ENCODE results near the gene MRPL44.
A peak's percentile ranks its signal among the peaks of the same experiment; 100 is the strongest.
"Not testable (repeated sequence)": the region's sequence is repeated elsewhere in the genome, so short reads cannot be mapped to it uniquely, and the experiment has no call there.

The MRPL44 gene

DNA sequence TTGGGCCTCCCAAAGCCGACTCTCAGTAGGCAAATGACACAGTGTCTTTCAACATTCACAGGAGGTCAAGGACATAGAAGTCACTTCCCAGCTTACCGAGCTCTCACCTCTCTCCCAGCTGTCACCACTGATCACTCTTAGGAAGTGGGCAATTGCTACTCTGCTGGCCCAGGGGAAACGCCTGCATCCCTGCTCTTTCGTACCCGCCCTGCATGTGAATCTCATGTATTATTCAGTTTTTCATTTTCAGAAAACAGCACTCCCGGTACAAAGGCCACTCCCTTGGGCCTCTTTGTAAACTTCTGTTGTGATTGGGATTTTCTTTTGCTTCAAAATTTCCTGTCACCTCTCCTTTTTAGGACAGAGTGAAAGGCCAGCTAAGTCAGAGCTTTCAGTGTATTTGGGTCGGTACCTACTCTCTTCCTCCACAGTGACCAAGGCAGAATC lies 15.4 kb downstream of the MRPL44 start:
- DNase-seq: no peak

DNA sequence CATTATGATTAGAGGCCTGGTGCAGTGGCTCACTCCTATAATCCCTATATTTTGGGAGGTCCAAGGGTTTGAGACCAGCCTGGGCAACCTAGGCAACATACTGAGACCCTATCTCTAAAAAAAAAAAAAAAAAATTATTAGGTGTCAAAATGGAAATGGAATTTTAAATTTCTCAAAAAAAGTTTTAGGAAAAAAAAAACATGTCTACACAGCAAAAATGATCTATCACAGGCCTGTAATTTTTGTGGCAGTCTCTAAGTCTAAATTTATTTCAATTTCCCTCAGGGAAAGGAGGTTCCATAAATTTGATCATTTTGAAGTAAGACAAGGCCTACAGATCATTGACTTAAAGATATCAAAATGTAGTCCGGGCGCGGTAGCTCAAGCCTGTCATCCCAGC lies 16.3 kb downstream of the MRPL44 start:
- no peak for DNase-seq

DNA sequence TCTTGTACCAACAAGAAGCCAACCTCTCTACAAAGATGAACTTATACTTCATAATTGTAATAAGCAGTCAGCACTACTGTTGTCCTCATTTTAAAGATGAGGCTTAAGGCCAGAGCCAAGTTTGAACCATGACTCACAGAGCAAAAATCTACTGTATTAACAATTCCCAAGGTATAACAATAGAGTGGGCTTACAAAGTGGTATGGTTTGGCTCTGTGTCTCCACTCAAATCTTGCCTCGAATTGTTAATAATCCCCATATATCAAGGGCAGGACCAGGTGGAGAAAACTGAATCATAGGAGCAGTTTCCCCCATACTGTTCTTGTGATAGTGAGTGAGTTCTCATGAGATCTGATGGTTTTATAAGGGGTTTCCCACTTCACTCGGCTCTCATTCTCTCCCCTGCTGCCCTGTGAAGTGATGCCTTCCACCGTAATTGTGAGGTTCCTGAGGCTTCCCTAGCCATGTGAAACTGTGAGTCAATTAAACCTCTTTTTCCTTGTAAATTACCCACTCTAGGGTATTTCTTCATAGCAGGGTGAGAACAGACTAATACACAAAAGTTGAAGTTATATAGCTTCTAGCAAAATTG lies 19.5 kb downstream of the MRPL44 start:
- DNase-seq: no peak

DNA sequence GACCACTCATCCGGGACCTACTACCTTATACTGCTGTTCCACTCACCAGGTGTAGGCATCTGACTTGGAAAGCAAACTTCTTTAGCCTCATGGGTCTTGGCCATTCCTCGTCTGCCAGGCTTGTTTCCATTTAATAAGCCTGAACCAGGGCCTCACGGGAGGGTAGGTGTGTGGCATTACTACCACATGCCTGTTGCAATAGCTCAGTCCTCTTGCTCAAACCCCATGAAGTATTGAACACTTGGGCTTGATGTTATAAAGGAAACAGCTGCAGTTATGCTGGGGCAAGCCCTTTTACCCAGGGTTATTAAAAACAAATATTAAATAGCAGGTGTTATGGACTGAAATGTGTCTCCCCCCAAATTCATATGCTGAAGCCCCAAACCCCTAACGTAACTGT lies 21.2 kb downstream of the MRPL44 start:
- no peak for DNase-seq

DNA sequence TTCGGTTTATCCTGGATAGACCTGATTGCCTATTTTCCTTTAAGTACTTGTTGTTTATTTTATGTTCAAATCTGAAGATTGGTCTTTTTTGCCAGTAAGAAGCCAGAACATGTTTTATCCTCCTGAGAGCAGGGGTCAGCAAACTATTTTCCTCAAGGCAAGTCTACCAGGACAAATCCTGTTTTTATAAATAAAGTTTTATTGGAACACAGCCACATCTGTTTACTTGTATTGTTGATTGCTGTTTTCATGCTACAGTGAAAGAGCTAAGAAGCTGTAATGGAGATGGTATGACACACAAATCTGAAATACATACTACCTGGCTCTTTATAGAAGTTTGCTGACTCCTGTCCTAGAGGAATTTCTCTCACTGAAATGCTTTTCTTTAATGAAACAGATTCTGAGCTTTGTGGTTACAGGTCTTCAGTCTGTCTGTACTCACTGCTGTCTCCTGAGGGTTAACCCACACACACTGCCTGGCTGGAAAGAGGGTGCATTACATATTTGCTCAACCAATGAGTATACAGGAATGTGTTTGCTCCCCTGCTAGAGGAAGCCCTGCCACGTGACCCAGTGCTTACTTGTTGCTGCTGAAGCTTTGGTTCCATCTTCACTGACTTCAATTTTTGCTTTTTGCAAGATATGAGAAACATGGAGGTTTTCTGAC lies 22.6 kb downstream of the MRPL44 start:
- no peak for DNase-seq

DNA sequence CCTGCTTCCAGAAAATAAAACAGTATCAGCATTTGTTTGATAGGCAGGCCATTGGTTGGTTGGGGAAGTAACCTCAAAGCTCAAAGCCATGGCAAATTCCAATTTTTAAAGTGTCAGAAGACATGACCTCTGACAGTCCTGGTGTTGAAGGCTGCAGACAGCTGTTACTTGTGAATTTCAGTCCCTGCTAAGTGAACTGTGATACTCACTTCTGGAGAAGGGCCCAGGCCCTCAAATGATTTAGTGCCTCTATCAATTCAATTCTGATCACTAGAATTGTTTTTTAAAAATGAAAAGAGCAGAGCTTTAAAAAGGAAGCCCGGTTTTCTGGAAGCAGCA lies 23.1 kb downstream of the MRPL44 start:
- no peak for DNase-seq

DNA sequence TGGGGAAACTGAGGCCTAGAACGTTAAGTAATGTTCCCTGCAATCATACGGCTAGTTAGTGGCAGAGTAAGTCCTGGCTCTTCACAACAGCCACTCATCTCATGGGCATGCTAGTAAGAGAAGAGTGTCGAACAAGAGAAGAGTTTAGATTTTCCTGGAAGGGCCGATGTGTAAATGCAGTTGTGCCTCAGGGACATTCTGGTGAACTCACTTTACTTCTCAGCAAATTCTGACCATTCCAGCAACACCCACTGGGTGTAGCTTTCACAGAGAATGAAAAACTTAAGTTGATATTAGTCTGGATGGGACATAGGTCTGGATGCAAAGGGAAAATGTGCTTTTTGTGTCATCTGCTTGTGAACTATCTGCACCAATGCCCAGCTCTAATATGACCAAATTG lies 23.5 kb downstream of the MRPL44 start:
- no peak for DNase-seq

DNA sequence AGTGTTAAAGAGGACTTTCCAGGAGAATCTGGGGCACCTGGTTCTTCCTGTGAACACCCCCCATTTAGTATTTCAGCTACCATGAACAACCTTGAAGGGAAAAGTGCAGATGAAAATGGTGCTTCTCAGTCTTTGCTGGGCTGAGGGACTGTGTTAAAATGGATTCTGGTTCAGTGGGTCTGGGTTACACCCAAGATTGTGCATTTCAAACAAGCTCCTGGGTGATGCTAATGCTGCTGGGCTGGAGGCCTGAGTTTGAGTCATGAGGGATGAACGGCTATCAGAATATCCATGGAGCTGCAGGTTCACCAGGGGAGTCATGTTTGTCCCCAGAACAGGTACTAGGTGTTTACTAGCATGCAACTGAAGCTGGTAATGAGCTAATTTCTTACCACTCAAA lies 24.0 kb downstream of the MRPL44 start:
- no peak for DNase-seq

DNA sequence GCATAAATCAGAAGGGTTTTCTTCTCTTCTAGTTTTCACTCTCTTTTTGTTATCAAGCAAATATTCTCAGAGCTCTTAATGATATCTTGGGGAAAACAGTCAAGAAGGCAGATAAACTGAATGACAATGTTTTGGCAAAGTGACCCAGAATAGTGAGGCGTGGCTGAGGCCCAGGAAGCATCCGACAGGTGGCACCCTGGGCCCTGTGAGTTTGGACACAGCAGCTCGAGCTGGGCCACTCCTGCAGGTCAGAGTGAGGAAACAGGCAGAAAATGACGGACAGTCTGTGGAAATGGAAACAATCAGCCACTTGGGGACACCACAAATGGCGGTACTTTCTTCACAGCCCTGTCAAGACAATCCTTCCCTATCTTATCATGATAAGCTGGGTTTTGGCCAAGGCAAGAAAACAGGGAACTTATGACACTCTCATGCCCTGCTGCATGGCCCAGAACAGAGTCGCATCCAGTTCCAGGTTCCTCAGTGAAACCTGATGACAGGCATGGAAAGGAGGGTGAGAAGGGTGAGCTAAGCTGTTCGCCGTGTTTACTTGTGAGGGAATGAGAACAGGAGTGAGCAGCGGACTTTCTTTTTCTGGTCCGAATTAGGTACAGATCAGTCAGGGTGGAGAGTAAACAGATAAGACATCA lies 32.1 kb downstream of the MRPL44 start:
- peak; percentile 10 for DNase-seq

DNA sequence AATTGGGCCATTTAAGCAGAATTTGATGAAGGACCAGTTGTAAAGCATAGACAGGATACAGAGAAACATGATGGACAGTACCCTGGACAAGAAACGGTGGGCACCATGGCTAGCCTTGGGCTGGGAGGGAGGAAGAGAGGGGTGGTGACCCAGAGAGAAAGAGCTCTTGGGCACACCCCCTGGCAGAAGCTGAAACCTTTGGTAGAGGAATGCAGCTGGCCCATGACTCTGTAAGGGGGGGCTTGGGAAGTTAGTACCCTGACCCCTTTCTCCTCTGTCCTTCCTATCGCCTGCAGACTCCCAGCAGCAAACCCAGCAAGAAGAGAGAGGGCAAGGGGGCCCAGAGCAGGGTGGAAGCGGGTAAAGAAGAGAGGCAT lies 32.6 kb downstream of the MRPL44 start:
- no peak for DNase-seq

DNA sequence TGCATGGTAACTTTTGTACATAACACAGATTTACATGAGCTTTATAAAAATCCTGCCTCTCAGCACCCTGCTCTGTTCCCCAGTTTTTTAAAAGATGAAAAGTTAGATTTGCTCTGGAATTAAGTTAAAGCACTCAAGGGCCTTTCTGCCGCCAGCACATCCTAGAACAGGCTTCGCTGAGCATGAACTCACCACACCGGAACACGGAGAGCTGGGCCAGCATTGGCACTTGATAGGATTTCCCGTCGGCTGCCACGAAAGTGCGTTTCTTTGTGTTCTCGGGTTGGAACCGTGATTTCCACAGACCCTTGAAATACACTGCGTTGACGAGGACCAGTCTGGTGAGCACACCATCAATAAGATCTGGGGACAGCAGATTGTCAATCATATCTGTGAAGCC lies 34.3 kb downstream of the MRPL44 start:
- DNase-seq: no peak

DNA sequence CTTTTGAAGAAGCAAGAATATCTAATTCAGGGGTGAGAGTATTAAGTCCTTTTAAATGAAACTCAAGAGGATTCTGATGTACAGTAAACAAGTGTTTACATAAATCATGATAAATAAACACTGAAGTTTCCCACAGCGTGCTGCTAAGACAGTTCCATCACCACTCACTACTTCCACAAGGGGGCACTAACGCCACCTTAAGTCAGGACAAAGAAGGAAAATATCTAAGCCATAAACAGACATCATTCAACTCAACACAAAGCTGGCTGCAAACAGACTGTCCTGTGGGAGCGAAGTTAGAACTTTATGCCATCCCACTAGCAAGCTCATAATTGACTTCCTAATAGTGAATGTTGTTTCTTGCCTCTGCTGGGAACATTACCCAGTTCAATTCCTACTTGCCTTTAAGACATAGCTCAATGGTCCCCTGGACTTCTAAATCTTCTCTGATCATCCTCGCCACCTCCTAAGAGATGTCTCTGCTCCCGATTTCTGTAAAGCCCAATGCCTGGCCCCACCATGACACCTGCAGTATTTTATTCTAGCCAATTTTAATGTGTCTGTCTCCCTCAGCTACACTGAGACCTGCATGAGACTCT lies 36.5 kb downstream of the MRPL44 start:
- DNase-seq: peak; percentile 85

DNA sequence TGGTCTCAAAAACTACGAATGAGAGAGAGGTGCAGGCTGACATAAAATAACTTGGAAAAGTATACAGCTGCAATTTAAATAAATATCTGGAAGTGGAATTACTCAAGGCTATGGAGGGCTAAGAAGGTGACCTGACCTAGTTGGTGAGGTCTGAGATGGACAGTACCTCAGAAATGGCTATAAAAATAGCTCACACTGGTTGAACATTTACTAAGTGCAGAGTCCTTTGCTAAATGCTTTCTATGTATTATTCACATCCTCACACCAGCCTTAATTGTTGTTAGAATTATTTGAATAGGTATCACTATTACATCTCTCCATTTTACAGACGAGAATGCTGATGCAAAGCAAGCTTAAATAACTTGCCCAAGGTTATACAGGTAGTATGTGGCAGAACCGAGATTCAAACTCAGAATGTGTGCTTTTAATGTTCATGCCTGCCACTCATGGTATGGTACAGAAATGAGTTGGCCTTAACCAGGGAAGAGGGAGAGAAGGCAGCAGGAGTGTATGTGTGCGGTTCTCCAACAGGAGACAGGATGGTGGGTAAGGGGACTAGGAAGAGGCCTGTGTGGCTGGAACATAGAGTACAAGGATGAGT lies 37.4 kb downstream of the MRPL44 start:
- no peak for DNase-seq

DNA sequence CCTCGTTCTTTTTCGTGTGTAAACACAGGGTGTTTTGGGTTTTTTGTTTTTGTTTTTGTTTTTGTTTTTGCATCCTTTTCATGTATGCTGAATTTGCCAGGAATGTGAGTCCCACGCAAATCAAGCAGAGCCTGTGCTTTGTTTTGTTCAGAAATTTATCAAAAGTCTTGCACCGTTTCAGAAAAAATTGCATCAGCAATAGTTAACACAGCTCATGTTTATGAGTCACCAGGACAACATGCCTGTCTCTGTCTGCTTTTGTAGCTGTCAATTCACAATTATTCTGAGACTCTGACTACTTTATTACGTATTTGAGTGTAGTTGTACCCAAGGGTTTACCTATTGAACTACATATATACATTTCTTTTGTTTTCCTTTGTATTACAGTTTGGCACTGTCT lies 38.3 kb downstream of the MRPL44 start:
- DNase-seq: peak; percentile 83

DNA sequence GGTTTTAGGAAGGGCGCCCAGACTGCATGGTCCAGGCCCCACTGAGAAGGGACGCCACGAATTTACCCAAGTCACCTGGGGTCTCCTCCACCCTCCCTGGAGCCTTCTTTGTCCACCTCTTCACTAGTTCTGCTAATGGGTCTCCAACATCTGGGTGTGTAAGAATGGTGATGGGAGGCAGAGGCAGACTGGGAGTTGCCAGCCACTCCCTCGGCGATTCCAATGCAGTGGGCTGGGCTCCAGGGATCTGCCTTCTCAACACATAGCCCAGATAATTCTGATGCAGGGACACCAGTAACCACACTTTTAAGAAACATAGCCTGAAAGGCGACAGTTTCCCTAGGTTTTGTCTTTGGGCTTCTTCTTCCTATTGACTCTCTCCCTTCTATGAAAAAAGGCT lies 39.1 kb downstream of the MRPL44 start:
- no peak for DNase-seq

DNA sequence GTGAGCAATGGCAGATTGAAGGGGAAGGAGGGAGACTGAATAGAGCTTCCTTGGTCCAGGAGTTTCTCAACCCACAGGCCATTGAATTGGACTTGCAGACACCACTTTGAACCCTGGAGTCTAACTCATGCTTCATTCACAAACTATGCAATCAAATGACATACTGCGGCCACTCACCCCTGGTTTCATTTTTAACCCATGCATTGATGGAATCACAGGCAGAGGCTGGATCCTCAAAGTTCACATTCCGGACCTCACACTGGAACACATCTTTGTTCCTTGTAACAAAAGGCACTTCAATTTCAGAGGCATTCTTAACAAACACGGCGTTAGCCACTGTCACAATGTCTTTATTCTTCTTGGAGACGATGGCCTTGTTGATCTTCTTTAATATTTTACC lies 40.7 kb downstream of the MRPL44 start:
- peak; percentile 19 for DNase-seq

DNA sequence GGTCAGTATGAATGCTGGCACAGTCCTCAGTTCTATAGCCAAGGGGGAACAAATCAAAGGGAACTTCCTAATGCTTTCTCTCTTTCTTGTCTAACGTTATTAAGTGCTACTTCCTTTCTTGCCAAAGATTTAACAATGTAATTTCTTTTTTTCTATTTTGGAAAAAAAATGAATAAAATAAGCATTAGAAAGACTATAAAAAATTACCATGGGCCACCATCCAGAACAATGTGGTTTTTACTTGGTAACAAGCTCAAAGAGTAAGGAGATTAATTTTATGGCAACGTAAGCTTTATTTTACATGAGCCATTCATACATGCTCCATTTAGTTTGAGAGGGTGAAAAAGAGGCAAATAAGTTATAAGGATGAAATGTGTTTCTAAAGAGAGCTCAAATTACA lies 41.7 kb downstream of the MRPL44 start:
- no peak for DNase-seq

DNA sequence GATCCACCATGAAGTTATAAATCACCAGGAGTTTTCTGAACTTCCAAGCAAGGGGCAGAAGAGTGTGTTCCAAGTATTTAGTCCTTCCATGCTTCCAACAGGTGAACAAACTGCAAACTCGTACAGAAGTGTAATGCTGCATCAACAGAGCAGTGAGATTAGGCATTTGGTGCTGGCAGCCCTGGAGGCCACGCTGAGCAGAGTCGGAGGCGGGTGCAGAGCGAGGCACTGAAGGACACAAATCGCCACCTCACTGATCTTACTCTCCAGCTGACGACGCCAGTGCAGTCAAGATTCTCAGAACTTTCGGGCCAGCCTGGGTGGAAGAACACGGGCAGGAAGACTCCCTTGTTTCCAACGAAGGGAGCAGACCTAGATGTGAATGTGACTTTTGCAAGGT lies 42.6 kb downstream of the MRPL44 start:
- no peak for DNase-seq

DNA sequence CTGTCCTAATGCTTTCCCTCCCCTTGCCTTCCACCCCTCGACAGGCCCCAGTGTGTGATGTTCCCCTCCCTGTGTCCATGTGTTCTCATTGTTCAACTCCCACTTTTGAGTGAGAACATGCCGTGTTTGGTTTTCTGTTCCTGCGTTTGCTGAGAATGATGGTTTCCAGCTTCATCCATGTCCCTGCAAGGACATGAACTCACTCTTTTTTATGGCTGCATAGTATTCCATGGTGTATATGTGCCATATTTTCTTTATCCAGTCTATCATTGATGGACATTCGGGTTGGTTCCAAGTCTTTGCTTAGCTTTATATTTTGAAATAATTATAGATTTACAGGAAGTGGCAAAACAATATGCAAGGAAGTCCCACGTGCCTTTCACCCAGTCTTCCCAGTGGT lies 43.4 kb downstream of the MRPL44 start:
- not testable (repeated sequence) for DNase-seq

DNA sequence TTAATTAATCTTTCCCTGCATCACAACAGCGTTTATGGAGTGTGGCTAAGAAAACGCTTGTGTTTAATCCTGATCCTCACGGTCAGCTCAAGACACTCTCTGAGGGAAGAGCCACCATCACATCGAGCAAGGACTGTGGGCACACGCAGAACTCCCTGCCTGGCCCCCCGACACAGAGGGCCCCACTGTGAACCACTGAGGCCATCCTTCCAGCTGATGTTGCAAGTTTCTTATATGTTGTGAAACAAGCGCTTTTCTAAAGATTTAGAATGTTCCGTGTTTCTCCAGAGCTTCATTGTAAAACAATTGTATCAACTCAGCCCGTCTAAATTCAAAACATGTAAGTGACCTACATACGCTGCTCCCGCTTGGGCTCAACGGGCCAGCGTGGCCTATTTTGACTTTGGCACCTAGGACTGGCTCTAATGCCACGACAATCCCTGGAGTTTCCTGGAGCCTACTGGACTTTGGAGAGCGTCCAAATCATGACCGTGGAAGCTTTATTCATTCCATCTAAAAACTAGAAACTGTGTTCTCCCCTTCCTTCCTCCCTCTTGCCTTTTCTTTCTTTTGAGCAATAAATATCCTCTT lies 46.9 kb downstream of the MRPL44 start:
- DNase-seq: no peak

DNA sequence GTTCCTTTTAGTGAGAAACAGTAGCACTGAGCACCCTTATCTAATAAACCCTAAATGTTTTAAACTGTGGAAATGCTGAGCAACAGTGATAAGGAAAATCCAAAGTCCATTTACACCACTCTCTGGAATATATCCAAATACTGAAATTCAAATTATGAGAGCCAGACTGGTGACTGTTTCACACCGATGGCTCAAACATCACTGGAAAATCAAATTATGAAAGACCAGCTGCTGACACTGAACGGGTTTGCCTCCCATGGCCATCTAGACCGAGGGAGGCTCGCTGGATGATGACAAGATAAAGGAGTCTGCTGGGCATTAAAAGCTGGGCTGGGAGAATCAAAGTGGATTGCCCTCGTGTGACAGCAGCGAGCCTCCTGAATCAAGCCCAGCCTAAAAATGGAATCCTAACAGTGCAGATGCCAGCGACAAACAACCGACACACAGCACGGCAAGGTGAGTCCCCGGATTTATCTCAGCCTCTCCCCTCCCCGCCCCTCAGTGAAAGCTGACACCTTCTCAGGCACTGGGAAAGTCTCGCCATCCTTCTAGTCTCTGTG lies 51.5 kb downstream of the MRPL44 start:
- DNase-seq: peak; percentile 65

DNA sequence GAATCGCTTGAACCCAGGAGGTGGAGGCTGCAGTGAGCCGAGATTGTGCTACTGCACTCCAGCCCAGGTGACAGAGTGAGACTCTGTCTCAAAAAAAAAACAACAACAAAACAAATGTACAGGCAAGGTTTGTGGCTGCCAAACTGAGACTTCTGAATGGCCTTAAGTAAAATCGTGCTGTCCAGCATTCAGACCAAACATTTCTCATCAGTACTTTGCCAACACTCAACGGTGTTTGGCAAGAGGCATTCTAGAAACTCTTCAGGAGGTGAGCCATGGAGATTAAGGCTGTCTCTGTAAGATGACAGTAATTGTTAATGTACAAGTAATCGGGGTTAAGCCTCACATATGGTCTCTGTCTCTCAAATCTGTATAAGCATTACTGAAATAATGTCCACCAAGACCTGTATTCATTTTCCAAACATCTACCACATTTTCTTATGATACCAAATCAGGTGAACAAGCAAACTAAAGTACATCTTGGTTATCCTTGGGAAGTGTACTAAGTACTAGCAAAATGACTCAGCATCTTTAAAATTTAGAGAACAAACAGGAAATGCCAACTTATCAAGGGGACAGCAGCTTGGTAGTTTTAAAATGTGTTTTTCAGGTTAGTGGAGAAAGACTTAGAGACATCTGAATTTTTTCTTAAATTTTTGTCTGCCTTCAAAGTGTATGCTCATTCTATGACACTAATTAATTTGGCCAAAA lies 52.5 kb downstream of the MRPL44 start:
- peak; percentile 71 for DNase-seq

DNA sequence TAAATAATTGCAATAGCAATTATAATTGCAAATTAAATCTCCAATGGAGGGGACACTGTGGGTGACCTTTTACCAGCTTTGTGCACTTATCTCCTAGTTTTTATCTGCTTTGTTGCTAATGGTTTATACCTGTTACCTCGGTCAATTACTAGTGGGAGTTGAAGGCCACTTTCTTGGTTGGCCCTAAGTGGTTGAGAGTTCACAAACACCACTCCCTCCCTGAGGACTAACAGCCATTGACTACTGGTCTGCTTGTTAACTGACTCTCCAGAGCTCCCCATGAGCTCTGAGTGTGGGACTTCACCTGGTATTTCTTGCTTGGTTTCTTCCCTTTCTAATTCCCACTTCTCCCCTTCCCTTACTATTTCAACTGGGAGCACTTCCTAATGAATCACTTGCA lies 54.6 kb downstream of the MRPL44 start:
- no peak for DNase-seq

All from OCI-M1 (cell line).